Measurements from ENCODE around the gene ACSL5. TPM values are rescaled to one million over a fixed set of nuclear protein-coding genes. Genes with fewer than 3 reads are reported as not detected.

Gene ACSL5
- total and polyA plus RNA-seq, 11 donors = 4.0 to 23.8 (median 7.0) TPM

DNA sequence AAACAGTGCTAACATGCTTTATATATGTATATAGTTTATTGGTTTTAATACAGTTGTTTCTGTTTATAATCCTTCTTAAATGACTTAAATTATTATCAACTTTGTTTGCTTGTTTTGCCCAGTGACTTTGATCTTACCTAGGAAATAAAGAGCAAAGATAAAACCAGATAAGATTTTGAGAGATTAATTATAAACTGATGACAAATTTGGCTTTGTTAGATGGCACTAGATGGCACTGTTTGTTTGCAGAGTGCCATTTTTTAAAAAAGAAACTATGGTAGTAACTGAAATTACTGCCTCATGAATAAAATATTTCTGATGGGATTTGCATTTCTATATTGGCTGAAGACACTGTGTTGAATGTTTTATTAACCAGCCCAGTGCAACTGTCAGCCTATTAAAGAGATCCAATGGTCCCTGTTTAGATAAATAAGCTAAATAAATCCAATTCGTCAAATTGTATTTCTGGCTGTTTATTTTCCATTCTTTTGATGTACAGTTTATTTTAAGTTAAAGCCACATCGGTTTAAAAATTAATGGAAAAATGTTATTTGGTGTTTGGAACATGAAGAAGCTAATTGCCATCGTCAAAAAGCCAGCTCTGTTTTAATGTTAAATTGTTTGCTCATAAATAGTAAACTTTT lies 101.8 kb downstream of the ACSL5 start:
- no peak for TF ChIP-seq POLR2A (IDR thresholded peaks at IDR 0.05)
- TF ChIP-seq, protein P1, sequence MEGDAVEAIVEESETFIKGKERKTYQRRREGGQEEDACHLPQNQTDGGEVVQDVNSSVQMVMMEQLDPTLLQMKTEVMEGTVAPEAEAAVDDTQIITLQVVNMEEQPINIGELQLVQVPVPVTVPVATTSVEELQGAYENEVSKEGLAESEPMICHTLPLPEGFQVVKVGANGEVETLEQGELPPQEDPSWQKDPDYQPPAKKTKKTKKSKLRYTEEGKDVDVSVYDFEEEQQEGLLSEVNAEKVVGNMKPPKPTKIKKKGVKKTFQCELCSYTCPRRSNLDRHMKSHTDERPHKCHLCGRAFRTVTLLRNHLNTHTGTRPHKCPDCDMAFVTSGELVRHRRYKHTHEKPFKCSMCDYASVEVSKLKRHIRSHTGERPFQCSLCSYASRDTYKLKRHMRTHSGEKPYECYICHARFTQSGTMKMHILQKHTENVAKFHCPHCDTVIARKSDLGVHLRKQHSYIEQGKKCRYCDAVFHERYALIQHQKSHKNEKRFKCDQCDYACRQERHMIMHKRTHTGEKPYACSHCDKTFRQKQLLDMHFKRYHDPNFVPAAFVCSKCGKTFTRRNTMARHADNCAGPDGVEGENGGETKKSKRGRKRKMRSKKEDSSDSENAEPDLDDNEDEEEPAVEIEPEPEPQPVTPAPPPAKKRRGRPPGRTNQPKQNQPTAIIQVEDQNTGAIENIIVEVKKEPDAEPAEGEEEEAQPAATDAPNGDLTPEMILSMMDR (IDR thresholded peaks at IDR 0.05) = peak in 11 of 12 donors; percentile 6 to 52 (median 28)
- Histone ChIP-seq H3K4me1 (peaks cover 0 to 10% (median 0%) of the 10 kb centered on the region in 12 donors), H3K9me3 (no peaks in the 10 kb centered on the region), H3K36me3 (no peaks in the 10 kb centered on the region), H3K4me3 (no peak overlapping the region), H3K27ac (no peak overlapping the region), H3K27me3 (no peaks in the 10 kb centered on the region)
- ATAC-seq (no peak), DNase-seq (no peak)
- WGBS, 4 donors = 87 to 89% (median 89%) methylated on average over 3 of the region's 3 CpGs
- intact Hi-C loops (cut with DNase I) = loop anchor here in 7 of 10 donors (5.0 to 10.0 kb wide), 4 partner anchors 247 to 912 kb away; no protein-coding TSS in a partner anchor

Other genes starting within 250 kb of the ACSL5 start
- gene GPAM, start 190.4 kb upstream of the ACSL5 start, total RNA-seq = 100 to 1,000 TPM in 1 of 9 donors, 10 to 100 TPM in 6, 1 to 10 TPM in 2; 8.7 to 104 (median 16.9) TPM
- gene GPAM, start 190.4 kb upstream of the ACSL5 start, polyA plus RNA-seq = 10 to 100 TPM in 1 of 2 donors, 1 to 10 TPM in 1; 5.8 to 18.7 TPM
- not detected for gene TECTB, start 90.7 kb upstream of the ACSL5 start, total RNA-seq
- not detected for gene TECTB, start 90.7 kb upstream of the ACSL5 start, polyA plus RNA-seq
- gene ZDHHC6, start 72.8 kb downstream of the ACSL5 start, total RNA-seq = 10 to 100 TPM in 8 of 9 donors, 1 to 10 TPM in 1; 10.0 to 20.2 (median 16.5) TPM
- gene ZDHHC6, start 72.8 kb downstream of the ACSL5 start, polyA plus RNA-seq = 10 to 100 TPM; 13.9 to 26.1 TPM
- gene VTI1A, start 73.1 kb downstream of the ACSL5 start, total RNA-seq = 10 to 100 TPM; 16.8 to 33.1 (median 24.8) TPM
- gene VTI1A, start 73.1 kb downstream of the ACSL5 start, polyA plus RNA-seq = 10 to 100 TPM in 1 of 2 donors, 1 to 10 TPM in 1; 6.0 to 20.2 TPM